HG03025 (cell line): ENCODE measurements around the gene TMPRSS15.

Experiments
- ATAC-seq: cut with Tn5 transposase; IDR thresholded peaks from one replicate; pipeline ENCODE4 v1.9.1; 2021; ENCODE audit warnings: mild to moderate bottlenecking, moderate library complexity; ENCODE audit not compliant: unreplicated experiment, low FRiP score

TMPRSS15 gene

DNA sequence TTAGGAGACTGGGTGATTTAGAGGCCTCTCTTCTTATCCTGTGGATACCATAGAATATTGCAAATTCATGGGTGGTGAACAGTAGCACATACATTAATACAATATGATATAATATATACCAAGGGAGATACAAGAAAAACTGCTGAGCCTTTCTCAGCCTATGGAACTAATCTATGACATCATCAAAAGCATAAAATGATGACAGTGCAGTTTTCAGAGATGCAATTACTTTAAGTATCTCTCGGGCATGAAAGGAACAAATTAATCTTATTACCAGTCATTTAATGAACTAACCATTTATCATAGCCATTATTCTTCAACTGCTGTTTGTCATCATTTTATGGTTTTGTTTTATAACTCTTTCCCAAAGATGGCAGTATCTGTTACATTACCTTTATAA, 155.4 kb downstream of the TMPRSS15 start:
- no peak for ATAC-seq

- no peak for ATAC-seq
These were observed 158.1 kb downstream of the TMPRSS15 start for GRCh38 chr21:18245464-18245967.

DNA sequence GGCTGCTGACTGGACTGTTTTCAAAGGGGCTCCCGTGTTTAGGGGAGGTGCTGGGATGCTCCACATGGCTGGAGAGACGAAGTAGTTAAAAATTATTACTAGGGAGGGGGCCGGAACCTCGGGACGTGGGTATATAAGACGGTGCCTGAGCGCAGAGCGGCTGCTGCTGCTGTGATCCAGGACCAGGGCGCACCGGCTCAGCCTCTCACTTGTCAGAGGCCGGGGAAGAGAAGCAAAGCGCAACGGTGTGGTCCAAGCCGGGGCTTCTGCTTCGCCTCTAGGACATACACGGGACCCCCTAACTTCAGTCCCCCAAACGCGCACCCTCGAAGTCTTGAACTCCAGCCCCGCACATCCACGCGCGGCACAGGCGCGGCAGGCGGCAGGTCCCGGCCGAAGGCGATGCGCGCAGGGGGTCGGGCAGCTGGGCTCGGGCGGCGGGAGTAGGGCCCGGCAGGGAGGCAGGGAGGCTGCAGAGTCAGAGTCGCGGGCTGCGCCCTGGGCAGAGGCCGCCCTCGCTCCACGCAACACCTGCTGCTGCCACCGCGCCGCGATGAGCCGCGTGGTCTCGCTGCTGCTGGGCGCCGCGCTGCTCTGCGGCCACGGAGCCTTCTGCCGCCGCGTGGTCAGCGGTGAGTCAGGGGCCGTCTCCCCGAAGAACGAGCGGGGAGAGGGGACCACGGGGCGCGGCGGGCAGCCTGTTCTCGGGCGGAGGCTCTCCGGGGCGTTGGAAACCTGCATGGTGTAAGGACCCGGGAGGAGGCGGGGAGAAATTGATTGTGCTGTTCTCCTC, 158.7 kb downstream of the TMPRSS15 start, which contains the start of gene CHODL:
Gene CHODL, plus strand, starts transcription at position 163 of the 793 bp plus-strand sequence. Its CDS starts 391 bp downstream, at position 554.
- no peak for ATAC-seq

DNA sequence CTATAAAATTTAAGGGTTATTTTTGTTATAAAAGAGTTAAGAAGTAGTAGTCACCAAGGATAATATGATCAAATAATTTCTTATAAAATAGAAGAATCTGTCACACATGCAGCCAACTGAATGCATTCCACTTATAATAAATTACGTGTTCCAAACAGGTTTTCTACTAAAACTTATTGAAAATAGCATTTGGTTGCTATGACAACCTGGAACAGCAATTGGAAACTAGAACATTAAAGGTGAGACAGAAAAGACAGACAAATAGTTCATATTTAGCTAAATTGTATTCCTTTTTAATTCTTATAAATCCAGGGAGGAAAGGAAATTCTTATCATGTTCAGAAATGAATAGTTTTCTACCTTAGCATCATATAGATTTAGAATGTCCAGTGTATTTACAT, 168.0 kb downstream of the TMPRSS15 start:
- ATAC-seq: no peak

GRCh38 chr21:18228060-18228739, 175.4 kb downstream of the TMPRSS15 start:
- no peak for ATAC-seq

DNA sequence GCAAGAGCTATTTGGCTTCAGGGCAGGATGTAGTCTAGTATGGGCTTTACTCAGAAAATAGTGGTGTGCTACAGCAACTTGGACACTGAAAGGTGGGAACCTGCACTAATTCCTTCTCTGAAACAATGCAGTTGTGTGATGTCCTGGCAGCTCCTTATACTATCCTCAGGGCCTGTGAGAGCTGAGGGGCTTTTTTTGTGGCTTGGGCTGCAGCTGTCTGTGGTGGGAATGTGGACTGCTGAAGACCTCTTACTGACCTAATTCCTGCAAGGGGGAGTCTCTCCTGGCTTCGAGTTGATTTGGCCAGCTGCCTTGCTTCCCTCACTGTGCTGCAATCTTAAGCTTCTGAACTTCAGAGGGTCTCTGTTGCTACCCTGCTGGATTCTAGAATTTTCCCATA, 181.2 kb downstream of the TMPRSS15 start:
- ATAC-seq: no peak

DNA sequence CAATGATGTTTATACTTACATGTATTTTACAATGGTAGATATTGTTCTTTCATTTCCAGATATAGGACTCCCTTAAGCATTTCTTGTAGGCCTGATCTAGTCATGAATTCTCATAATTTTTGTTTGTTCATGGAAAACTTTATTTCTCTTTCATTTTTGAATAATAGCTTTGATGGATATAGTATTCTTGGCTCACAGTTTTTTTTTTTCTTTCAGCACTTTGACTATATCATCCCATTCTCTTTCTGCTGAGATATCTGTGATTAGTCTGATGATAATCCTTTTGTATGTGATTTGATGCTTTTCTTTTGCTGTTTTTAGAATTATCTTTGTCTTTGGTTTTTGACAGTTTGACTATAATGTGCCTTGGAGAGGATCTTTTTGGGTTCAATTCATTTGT, 183.1 kb downstream of the TMPRSS15 start:
- ATAC-seq: no peak
